IPS-18a (cell line): ENCODE data around the gene LOC101059915.
"Not testable (repeated sequence)": the region's sequence is repeated elsewhere in the genome, so short reads cannot be mapped to it uniquely, and the experiment has no call there.

Experiments used
- H3K27ac ChIP-seq: one replicate; pipeline ENCODE4 v1.5.1; 2013; ENCODE audit warnings: low read length
- H3K27me3 ChIP-seq: one replicate; pipeline ENCODE4 v1.6.1; 2013; ENCODE audit warnings: mild to moderate bottlenecking, low read length; ENCODE audit not compliant: control insufficient read depth, insufficient read depth
- H3K36me3 ChIP-seq: one replicate; pipeline ENCODE4 v1.6.1; 2013; ENCODE audit warnings: low read depth, low read length; ENCODE audit not compliant: control insufficient read depth
- H3K4me1 ChIP-seq: one replicate; pipeline ENCODE4 v1.6.1; 2013; ENCODE audit warnings: low read depth, low read length; ENCODE audit not compliant: control insufficient read depth
- H3K4me3 ChIP-seq: one replicate; pipeline ENCODE4 v1.5.1; 2013; ENCODE audit warnings: low read length
- H3K9ac ChIP-seq: one replicate; pipeline ENCODE4 v1.6.1; 2013; ENCODE audit warnings: mild to moderate bottlenecking, low read length, moderate library complexity
- H3K9me3 ChIP-seq: one replicate; pipeline ENCODE4 v1.6.1; 2013; ENCODE audit warnings: low read depth, low read length; ENCODE audit not compliant: control insufficient read depth

Gene LOC101059915

DNA sequence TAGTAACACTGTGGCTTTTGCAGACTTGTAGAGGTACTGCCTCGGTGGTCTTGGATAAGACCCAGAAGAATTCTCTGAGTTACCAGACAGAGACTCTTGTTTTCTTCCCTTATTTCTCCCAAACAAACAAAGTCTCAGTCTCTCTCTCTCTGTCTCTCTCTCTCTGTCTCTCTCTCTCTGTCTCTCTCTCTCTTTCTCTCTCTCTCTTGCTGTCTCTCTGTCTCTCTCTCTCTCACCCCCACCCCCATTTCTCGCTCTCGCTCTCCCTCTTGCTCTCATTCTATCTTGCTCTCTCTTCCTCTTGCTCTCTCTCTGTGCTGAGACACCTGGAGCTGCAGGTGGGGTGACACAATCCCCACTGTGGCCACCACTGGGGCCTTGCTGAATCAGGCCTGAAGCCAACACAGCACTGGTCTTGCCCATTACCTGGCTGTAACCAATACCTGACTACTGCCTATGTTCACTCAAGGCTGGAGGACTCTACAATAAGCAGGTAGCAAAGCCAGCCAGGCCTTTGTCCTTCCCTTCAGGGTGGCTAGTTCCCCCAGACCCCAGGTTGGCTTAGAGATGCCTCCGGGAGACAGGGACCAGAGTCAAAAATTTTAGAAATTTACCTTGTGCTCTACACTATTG lies 12.3 kb downstream of the LOC101059915 start:
- H3K9me3 ChIP-seq = peaks cover 13% of the 10 kb centered on the region
- no peak overlapping the region for H3K9ac ChIP-seq
- no peak overlapping the region for H3K27ac ChIP-seq
- H3K4me3 ChIP-seq = no peak overlapping the region
- no peaks in the 10 kb centered on the region for H3K36me3 ChIP-seq
- no peaks in the 10 kb centered on the region for H3K27me3 ChIP-seq
- H3K4me1 ChIP-seq = no peaks in the 10 kb centered on the region

DNA sequence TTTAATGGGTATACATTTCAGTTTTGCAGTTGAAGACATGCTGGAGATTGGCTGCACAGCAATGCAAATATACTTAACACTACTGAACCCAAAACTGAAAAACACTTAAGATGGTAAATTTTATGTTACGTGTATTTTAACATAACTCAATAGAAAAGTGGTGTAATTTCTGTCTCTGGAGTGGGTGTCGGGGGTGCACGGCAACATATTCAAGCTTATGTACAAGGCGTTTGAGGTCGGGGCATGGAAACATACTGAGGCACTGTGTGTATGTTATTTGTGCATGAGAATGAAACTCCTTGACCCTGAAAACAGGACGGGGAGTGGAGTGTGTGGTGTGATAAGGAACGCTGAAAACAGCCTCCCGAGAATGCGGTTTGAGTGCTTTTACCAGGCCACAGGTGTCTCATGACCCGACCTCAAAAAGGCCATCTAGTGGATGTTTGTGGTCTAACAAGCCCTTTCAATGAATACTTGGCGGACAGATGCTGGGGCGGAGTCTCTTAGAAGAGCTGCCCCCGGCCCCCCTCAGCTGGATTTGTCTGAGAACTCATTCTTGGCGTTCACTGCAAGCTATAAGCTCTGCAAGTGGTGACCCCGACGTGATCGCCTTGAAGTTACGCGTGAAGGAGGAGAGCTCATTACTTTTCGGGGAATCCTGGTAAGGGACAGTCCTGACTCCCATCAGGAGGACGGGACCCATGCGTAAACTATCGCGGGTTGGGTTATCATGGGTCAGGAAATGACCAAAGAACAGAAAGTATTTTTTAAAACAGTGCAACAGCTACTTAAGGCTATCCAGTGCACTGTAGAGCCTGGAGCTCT lies 29.5 kb downstream of the LOC101059915 start:
- H3K9me3 ChIP-seq, H3K36me3 ChIP-seq, H3K9ac ChIP-seq, H3K27me3 ChIP-seq, H3K4me1 ChIP-seq, H3K27ac ChIP-seq, H3K4me3 ChIP-seq: not testable (repeated sequence)

DNA sequence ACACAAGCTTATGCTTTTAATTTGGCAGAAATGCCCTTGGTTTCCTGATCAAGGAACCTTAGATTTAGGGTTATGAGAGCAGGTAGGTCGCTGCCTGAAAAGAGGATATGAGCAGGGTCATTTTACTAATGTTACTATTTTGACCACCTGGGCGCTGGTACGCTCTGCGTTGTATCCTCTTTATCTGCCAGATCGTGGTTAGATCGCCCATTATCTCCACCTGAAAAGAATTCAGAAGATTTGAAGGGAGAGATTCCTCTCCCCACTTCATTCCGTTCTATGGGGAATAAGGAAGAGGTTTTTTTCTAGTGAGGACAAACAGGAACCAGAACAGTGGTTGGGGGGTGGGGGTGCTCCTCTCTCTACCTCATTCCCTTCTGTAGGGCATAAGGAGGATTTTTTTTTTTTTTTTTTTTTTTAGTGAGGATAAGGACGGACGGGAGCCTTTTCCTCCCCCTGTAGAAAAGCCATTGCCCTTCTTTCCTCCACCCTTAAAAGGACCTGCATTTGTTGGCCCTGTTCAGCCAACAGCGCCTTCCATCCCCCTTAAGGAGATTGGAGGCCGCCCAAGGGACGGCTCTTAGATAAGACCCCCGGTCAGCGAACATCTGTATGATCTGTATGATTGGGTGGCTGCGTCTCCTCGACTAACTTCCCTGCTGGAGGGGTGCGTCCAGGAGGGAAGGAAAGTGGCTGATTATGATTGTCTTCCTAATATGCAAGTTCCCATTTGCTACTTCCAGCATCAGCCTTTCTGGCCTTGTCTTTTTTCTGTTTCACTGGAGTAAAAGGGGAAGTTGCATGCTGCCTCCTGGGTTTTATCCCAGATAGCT lies 30.3 kb downstream of the LOC101059915 start:
- not testable (repeated sequence) for H3K4me3 ChIP-seq, H3K4me1 ChIP-seq, H3K9me3 ChIP-seq, H3K9ac ChIP-seq, H3K36me3 ChIP-seq, H3K27ac ChIP-seq, H3K27me3 ChIP-seq

DNA sequence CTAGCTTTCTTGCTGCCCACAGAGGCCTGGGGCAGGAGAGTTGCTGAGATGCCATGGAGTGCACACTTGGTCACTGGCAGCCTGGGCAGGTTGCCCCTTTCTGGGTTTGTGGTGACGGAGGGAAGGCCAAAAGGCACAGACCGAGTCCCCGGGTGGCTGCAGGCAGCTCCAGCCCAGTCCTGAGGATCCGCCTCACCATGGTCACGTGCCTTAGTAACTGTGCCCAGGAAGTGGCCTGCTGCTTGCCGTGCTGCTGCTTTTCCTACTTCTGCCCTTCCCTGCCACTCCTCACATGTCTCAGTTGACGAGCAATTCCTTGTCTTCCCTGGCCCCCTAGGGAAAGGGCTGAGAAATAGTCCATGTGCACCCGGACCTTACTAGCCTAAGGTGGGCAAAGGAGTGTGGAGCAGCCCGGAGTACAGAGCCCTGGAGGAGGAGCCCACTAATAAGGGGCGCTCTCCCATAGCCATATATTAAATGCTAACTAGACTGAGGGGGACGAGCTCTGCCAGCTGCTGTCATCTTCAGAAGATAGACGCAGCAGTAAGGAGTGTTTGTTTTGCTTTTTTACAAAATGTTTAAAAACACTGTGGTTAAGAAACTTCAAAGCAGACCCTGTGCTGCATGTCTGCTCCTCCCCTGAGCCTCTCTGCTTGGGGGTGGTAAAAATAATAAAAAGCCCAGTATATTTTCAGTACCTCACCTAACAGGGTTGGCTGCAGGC lies 31.1 kb downstream of the LOC101059915 start:
- H3K4me3 ChIP-seq, H3K27me3 ChIP-seq, H3K36me3 ChIP-seq, H3K9ac ChIP-seq, H3K27ac ChIP-seq, H3K9me3 ChIP-seq, H3K4me1 ChIP-seq: not testable (repeated sequence)

DNA sequence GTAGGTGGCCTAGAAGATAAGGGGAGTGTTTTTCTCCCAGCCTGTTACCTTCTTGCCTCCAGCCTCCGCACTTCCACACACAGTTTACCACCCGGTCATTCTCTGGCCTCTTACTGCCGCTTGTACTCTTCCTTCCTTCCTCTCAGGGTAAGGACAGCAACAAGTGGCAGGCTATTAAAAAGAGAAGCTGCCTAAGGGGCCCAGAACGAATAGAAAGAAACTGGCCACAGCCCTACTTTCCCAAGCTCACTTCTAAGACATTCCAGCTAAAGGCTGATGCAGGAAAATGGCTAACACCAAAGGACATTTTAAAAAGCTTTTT lies 31.6 kb downstream of the LOC101059915 start:
- H3K4me1 ChIP-seq, H3K27ac ChIP-seq, H3K4me3 ChIP-seq, H3K36me3 ChIP-seq, H3K9me3 ChIP-seq, H3K27me3 ChIP-seq, H3K9ac ChIP-seq: not testable (repeated sequence)

DNA sequence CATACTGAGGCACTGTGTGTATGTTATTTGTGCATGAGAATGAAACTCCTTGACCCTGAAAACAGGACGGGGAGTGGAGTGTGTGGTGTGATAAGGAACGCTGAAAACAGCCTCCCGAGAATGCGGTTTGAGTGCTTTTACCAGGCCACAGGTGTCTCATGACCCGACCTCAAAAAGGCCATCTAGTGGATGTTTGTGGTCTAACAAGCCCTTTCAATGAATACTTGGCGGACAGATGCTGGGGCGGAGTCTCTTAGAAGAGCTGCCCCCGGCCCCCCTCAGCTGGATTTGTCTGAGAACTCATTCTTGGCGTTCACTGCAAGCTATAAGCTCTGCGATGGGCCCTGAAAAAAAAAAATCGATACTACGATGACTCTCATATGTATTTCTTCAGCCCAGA lies 35.5 kb downstream of the LOC101059915 start:
- not testable (repeated sequence) for H3K9ac ChIP-seq, H3K9me3 ChIP-seq, H3K4me3 ChIP-seq, H3K27me3 ChIP-seq, H3K4me1 ChIP-seq, H3K36me3 ChIP-seq, H3K27ac ChIP-seq

DNA sequence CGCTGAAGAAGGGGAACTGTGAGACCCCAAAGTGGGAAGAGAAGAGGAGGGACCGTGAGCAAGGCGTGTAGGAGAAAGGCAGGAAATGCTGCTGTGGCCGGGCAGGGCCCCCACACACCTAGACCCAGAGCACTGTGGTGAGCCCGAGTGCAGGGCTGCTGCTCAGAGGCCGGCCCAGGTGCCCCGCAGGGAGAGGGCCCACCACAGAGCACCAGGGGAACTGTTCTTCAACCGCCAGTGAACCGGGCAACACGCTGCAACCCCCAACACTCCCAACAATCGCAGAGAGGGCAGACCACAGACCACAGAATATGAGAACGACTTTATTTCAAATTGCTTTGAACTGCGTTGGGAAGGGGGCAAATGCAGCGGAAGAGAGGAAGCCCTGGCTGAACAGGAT lies 46.7 kb downstream of the LOC101059915 start:
- H3K27me3 ChIP-seq, H3K9ac ChIP-seq, H3K27ac ChIP-seq, H3K36me3 ChIP-seq, H3K4me1 ChIP-seq, H3K9me3 ChIP-seq, H3K4me3 ChIP-seq: not testable (repeated sequence)

DNA sequence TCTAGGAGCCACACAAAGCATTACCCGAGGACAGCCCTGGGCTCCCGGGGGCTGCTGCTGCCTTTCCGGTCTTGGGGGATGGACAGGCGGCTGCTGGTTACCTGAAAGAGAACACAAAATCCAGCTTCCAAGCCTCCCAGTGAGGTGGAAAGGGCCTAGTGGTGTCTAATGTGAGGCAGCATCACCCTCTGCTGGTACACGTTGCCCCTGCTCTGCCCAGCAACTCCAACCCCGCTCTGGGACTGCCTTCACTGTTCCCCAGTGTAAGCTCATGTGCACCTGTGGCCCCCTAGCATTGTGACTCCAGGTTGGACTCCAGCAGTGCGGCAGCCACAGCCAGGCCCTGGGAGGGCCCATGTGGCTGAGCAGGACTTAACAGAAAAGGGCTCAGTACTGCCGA lies 48.2 kb downstream of the LOC101059915 start:
- not testable (repeated sequence) for H3K9me3 ChIP-seq, H3K9ac ChIP-seq, H3K4me3 ChIP-seq, H3K27me3 ChIP-seq, H3K36me3 ChIP-seq, H3K4me1 ChIP-seq, H3K27ac ChIP-seq

DNA sequence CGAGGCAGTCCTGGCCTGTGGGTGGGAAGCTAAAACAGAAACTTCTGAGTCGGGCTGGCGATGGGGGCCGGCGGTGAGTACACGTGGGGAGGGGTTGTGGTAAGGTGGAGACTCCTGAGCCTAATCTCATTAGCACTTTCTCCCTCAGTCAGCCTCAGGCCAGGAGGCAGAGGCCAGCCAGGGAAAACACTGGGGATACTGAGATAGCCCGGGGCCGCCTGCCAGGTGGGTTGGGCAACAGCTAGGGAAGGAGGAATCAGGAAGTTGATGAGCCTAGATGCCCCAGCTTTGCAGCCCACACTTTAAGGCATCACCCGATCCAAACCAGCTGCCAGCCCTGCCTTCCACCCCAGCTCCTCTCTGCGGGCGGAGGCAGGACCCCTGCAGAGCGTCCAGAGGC lies 49.0 kb downstream of the LOC101059915 start:
- H3K27me3 ChIP-seq, H3K9me3 ChIP-seq, H3K4me1 ChIP-seq, H3K36me3 ChIP-seq, H3K27ac ChIP-seq, H3K9ac ChIP-seq, H3K4me3 ChIP-seq: not testable (repeated sequence)

DNA sequence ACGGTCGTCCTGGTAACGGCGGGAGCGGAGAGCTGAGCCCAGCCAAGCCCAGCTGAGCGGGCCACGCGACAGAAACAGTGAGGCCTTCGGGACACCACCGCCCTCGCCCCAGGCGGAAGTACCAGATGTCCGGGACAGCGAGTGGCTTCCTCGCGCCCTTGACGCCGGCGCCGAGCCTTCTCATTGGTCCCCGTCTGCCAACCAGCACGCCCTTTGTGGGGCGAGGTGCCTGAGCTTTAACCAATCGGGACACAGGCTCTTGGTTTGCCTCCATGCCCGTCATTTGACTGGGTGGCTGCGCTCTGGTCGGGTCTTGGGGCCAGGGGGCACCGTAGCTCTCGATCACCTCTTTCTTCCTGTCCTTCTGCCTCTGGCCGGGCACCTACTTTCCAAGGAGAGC lies 50.8 kb downstream of the LOC101059915 start, which contains the start of gene CXorf49:
Gene CXorf49 (minus strand): TSS at position 101 of the 400 bp plus-strand sequence. CDS start 134 bp downstream, outside the sequence.
- not testable (repeated sequence) for H3K4me1 ChIP-seq, H3K36me3 ChIP-seq, H3K4me3 ChIP-seq, H3K27me3 ChIP-seq, H3K9me3 ChIP-seq, H3K9ac ChIP-seq, H3K27ac ChIP-seq

DNA sequence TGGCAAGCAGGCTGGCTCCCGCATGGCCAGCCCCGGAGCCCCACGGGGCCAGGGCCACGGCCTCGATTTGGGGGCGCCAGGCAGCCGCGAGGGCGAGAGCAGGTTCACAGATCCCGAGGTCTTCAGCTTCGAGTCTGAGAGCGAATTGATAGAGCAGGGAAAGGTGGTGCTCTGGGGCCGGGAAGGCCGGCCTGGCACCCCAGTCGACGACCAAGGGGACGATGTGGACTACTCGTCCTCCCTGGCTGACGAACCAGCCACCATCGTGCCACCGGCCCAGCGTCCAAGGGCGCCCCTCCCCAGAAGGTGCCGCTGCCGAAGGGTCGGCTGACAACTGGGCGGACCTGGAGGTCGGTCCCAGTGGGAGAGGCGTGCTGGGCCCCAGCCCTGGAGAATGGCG lies 51.8 kb downstream of the LOC101059915 start:
- H3K36me3 ChIP-seq, H3K9me3 ChIP-seq, H3K27ac ChIP-seq, H3K4me1 ChIP-seq, H3K27me3 ChIP-seq, H3K9ac ChIP-seq, H3K4me3 ChIP-seq: not testable (repeated sequence)
